Immature natural killer cell (primary cell): Measurements from ENCODE around the gene GDF15. TPM values are rescaled to one million over a fixed set of nuclear protein-coding genes. Genes with fewer than 3 reads are reported as not detected.
A peak's percentile ranks its signal among the peaks of the same experiment; 100 is the strongest.
"Not testable (repeated sequence)": the region's sequence is repeated elsewhere in the genome, so short reads cannot be mapped to it uniquely, and the experiment has no call there.

Source experiments
- DNase-seq, 3 donors: peaks; one replicate each; pipeline ENCODE4 v3.0.0; 2022; ENCODE audit warnings: mixed read lengths in 1 of 3
- H3K27ac Mint-ChIP-seq, 6 donors: one replicate each; pipeline ENCODE4 v1.8.0; 2020; ENCODE audit warnings: mixed read lengths in 6 of 6, mild to moderate bottlenecking in 5 of 6, inconsistent platforms in 4 of 6, moderate library complexity in 3 of 6
- H3K27me3 Mint-ChIP-seq, 3 donors: one replicate each; pipeline ENCODE4 v1.8.0; 2020 to 2021; ENCODE audit warnings: low read depth in 3 of 3, mild to moderate bottlenecking in 3 of 3, mixed read lengths in 3 of 3, moderate library complexity in 3 of 3, inconsistent platforms in 1 of 3
- H3K36me3 Mint-ChIP-seq, 3 donors: one replicate each; pipeline ENCODE4 v1.8.0; 2020; ENCODE audit warnings: mixed read lengths in 3 of 3, inconsistent platforms in 2 of 3, mild to moderate bottlenecking in 2 of 3
- H3K4me1 Mint-ChIP-seq, 2 donors: one replicate each; pipeline ENCODE4 v1.8.0; 2020; ENCODE audit warnings: inconsistent platforms in 2 of 2, mild to moderate bottlenecking in 2 of 2, mixed read lengths in 2 of 2, moderate library complexity in 1 of 2
- H3K4me3 Mint-ChIP-seq, 5 donors: one replicate each; pipeline ENCODE4 v1.8.0; 2020; ENCODE audit warnings: mild to moderate bottlenecking in 5 of 5, mixed read lengths in 5 of 5, inconsistent platforms in 3 of 5, moderate library complexity in 3 of 5
- H3K9me3 Mint-ChIP-seq, 6 donors: one replicate each; pipeline ENCODE4 v1.8.0; 2020; ENCODE audit warnings: mild to moderate bottlenecking in 6 of 6, mixed read lengths in 6 of 6, inconsistent platforms in 4 of 6, moderate library complexity in 3 of 6
- polyA plus RNA-seq, 3 donors: library from polyadenylated mRNA; unstranded; fragments of 300-500 nt; fragmentation: Illumina TruSeq; gene quantifications; one replicate each; pipeline ENCODE4 v1.2.3, GENCODE V29; 2021

Gene GDF15
- polyA plus RNA-seq, result not detected

- H3K36me3 Mint-ChIP-seq, result peaks cover 0 to 4% (median 0%) of the 10 kb centered on the region in 3 donors
- DNase-seq, result peak in 1 of 3 donors; percentile 22
- H3K4me1 Mint-ChIP-seq, result peaks cover 14% of the 10 kb centered on the region in 2 donors
- H3K27me3 Mint-ChIP-seq, result peaks cover 2 to 18% (median 4%) of the 10 kb centered on the region in 3 donors
- no peak within 1 kb of the TSS for H3K4me3 Mint-ChIP-seq
- H3K9me3 Mint-ChIP-seq, result no peaks in the 10 kb centered on the region
- H3K27ac Mint-ChIP-seq, result no peak within 1 kb of the TSS
Observed at GRCh38 chr19:18385675-18386542, at the start of gene GDF15. GDF15 (plus strand) TSS chr19:18386158; CDS start chr19:18386190, 32 bp downstream.

GRCh38 chr19:18338541-18338940, 47.4 kb upstream of the GDF15 start:
- DNase-seq, result no peak
- Mint-ChIP-seq H3K4me3 (peak overlapping the region in 4 of 5 donors; percentile 29 to 63 (median 46)), H3K27ac (peak overlapping the region in 2 of 6 donors; percentile 16 to 17), H3K36me3 (no peaks in the 10 kb centered on the region), H3K27me3 (peaks cover 0 to 3% (median 2%) of the 10 kb centered on the region in 3 donors), H3K4me1 (peaks cover 23 to 25% of the 10 kb centered on the region in 2 donors), H3K9me3 (no peaks in the 10 kb centered on the region)

- Mint-ChIP-seq H3K27ac (peak overlapping the region; percentile 69 to 94 (median 86)), H3K4me3 (peak overlapping the region; percentile 87 to 97 (median 92)), H3K27me3 (peaks cover 0 to 3% (median 2%) of the 10 kb centered on the region in 3 donors), H3K4me1 (peaks cover 23 to 25% of the 10 kb centered on the region in 2 donors), H3K9me3 (no peaks in the 10 kb centered on the region), H3K36me3 (peaks cover 0 to 6% (median 5%) of the 10 kb centered on the region in 3 donors)
- DNase-seq, result peak in 2 of 3 donors; percentile 22 to 28
Observed at GRCh38 chr19:18339723-18340122, 46.2 kb upstream of the GDF15 start.

GRCh38 chr19:18340190-18340989, 45.6 kb upstream of the GDF15 start, which contains the start of gene PGPEP1:
PGPEP1 (plus strand) TSS chr19:18340598; CDS start chr19:18340682, 84 bp downstream.
- Mint-ChIP-seq H3K4me1 (peaks cover 25 to 27% of the 10 kb centered on the region in 2 donors), H3K27ac (peak within 1 kb of the TSS; percentile 87 to 94 (median 92)), H3K27me3 (peaks cover 0 to 3% (median 2%) of the 10 kb centered on the region in 3 donors), H3K9me3 (no peaks in the 10 kb centered on the region), H3K4me3 (peak within 1 kb of the TSS; percentile 87 to 97 (median 92)), H3K36me3 (peaks cover 0 to 6% (median 5%) of the 10 kb centered on the region in 3 donors)
- peak; percentile 67 to 75 (median 70) for DNase-seq

- Mint-ChIP-seq H3K27me3 (peaks cover 0 to 3% (median 2%) of the 10 kb centered on the region in 3 donors), H3K4me3 (peak overlapping the region; percentile 87 to 97 (median 92)), H3K4me1 (peaks cover 29 to 31% of the 10 kb centered on the region in 2 donors), H3K27ac (peak overlapping the region; percentile 73 to 93 (median 90)), H3K36me3 (peaks cover under 1 to 9% (median 9%) of the 10 kb centered on the region in 3 donors), H3K9me3 (no peaks in the 10 kb centered on the region)
- DNase-seq, result peak; percentile 50 to 59 (median 55)
Observed at GRCh38 chr19:18340990-18341868, 44.7 kb upstream of the GDF15 start.

GRCh38 chr19:18342090-18342632, 43.8 kb upstream of the GDF15 start:
- peak overlapping the region; percentile 24 to 87 (median 52) for H3K27ac Mint-ChIP-seq
- peaks cover 4 to 13% (median 12%) of the 10 kb centered on the region in 3 donors for H3K36me3 Mint-ChIP-seq
- no peaks in the 10 kb centered on the region for H3K9me3 Mint-ChIP-seq

GRCh38 chr19:18344582-18344950, 41.4 kb upstream of the GDF15 start:
- H3K4me3 Mint-ChIP-seq, result no peak overlapping the region

More at GRCh38 chr19:18342090-18342632, 43.8 kb upstream of the GDF15 start:
- peak overlapping the region; percentile 26 to 97 (median 90) for H3K4me3 Mint-ChIP-seq
- peaks cover 0 to 3% (median 2%) of the 10 kb centered on the region in 3 donors for H3K27me3 Mint-ChIP-seq
- peaks cover 33 to 35% of the 10 kb centered on the region in 2 donors for H3K4me1 Mint-ChIP-seq
- DNase-seq, result no peak

GRCh38 chr19:18345296-18345695, 40.7 kb upstream of the GDF15 start:
- no peaks in the 10 kb centered on the region for H3K9me3 Mint-ChIP-seq
- no peak overlapping the region for H3K4me3 Mint-ChIP-seq
- peaks cover 31 to 37% of the 10 kb centered on the region in 2 donors for H3K4me1 Mint-ChIP-seq
- H3K27me3 Mint-ChIP-seq, result peaks cover 0 to 2% (median 2%) of the 10 kb centered on the region in 3 donors
- no peak for DNase-seq
- peaks cover 6 to 27% (median 18%) of the 10 kb centered on the region in 3 donors for H3K36me3 Mint-ChIP-seq
- no peak overlapping the region for H3K27ac Mint-ChIP-seq

More at GRCh38 chr19:18344582-18344950, 41.4 kb upstream of the GDF15 start:
- H3K4me1 Mint-ChIP-seq, result peaks cover 35 to 40% of the 10 kb centered on the region in 2 donors
- H3K27ac Mint-ChIP-seq, result peak overlapping the region in 1 of 6 donors; percentile 34
- peaks cover 4 to 25% (median 16%) of the 10 kb centered on the region in 3 donors for H3K36me3 Mint-ChIP-seq
- no peak for DNase-seq
- H3K27me3 Mint-ChIP-seq, result peaks cover 0 to 2% (median 2%) of the 10 kb centered on the region in 3 donors
- H3K9me3 Mint-ChIP-seq, result no peaks in the 10 kb centered on the region

GRCh38 chr19:18346091-18346490, 39.9 kb upstream of the GDF15 start:
- Mint-ChIP-seq H3K27me3 (peaks cover 0 to 2% (median 2%) of the 10 kb centered on the region in 3 donors), H3K9me3 (no peaks in the 10 kb centered on the region), H3K36me3 (peaks cover 9 to 29% (median 20%) of the 10 kb centered on the region in 3 donors), H3K27ac (peak overlapping the region; percentile 19 to 84 (median 66)), H3K4me3 (peak overlapping the region in 3 of 5 donors; percentile 0 to 40 (median 17)), H3K4me1 (peaks cover 30 to 37% of the 10 kb centered on the region in 2 donors)
- peak in 1 of 3 donors; percentile 9 for DNase-seq

- no peak for DNase-seq
- Mint-ChIP-seq H3K36me3 (peaks cover 9 to 32% (median 20%) of the 10 kb centered on the region in 3 donors), H3K27ac (peak overlapping the region in 1 of 6 donors; percentile 28), H3K27me3 (peaks cover 0 to 2% (median 0%) of the 10 kb centered on the region in 3 donors), H3K4me3 (no peak overlapping the region), H3K4me1 (peaks cover 15 to 24% of the 10 kb centered on the region in 2 donors), H3K9me3 (no peaks in the 10 kb centered on the region)
Observed at GRCh38 chr19:18348171-18348570, 37.8 kb upstream of the GDF15 start.

- DNase-seq, H3K27ac Mint-ChIP-seq, H3K9me3 Mint-ChIP-seq, H3K4me3 Mint-ChIP-seq, H3K27me3 Mint-ChIP-seq: not testable (repeated sequence)
- H3K4me1 Mint-ChIP-seq, result peaks cover 15 to 22% of the 10 kb centered on the region in 2 donors
- peaks cover 13 to 31% (median 19%) of the 10 kb centered on the region in 3 donors for H3K36me3 Mint-ChIP-seq
Observed at GRCh38 chr19:18348818-18349339, 37.1 kb upstream of the GDF15 start.
